NCI-H1436 (cell line): ENCODE measurements around the gene RUFY1.

ENCODE experiments used
- DNase-seq: peaks from one replicate; lab custom pipeline; 2025; lab: John Stamatoyannopoulos, UW

Gene RUFY1

GRCh38 chr5:179603308-179603707 lies 53.0 kb downstream of the RUFY1 start:
- no peak for DNase-seq

GRCh38 chr5:179605026-179605833 lies 54.9 kb downstream of the RUFY1 start:
- DNase-seq, result no peak

GRCh38 chr5:179606071-179606909 lies 55.9 kb downstream of the RUFY1 start:
- DNase-seq, result no peak

GRCh38 chr5:179606910-179607159 lies 56.5 kb downstream of the RUFY1 start:
- DNase-seq, result no peak

GRCh38 chr5:179607160-179607931 lies 57.0 kb downstream of the RUFY1 start:
- no peak for DNase-seq

- no peak for DNase-seq
These were observed 57.8 kb downstream of the RUFY1 start for GRCh38 chr5:179608131-179608581.

GRCh38 chr5:179609834-179610108 lies 59.4 kb downstream of the RUFY1 start:
- no peak for DNase-seq

GRCh38 chr5:179610109-179610902 lies 60.0 kb downstream of the RUFY1 start:
- no peak for DNase-seq

- no peak for DNase-seq
These were observed 60.5 kb downstream of the RUFY1 start for GRCh38 chr5:179610903-179611265.

GRCh38 chr5:179612577-179613459 lies 62.5 kb downstream of the RUFY1 start:
- DNase-seq, result no peak

GRCh38 chr5:179613460-179614071 lies 63.2 kb downstream of the RUFY1 start:
- no peak for DNase-seq

- no peak for DNase-seq
These were observed 64.4 kb downstream of the RUFY1 start for GRCh38 chr5:179614745-179615144.

- DNase-seq, result no peak
These were observed 64.8 kb downstream of the RUFY1 start for GRCh38 chr5:179615203-179615602.

GRCh38 chr5:179616002-179616594 lies 65.7 kb downstream of the RUFY1 start:
- no peak for DNase-seq

- no peak for DNase-seq
These were observed 67.6 kb downstream of the RUFY1 start for GRCh38 chr5:179617930-179618329.

- no peak for DNase-seq
These were observed 68.7 kb downstream of the RUFY1 start for GRCh38 chr5:179618923-179619554.

- DNase-seq, result no peak
These were observed 69.4 kb downstream of the RUFY1 start for GRCh38 chr5:179619776-179620175.

- no peak for DNase-seq
These were observed 69.9 kb downstream of the RUFY1 start for GRCh38 chr5:179620293-179620692.

- DNase-seq, result no peak
These were observed 70.5 kb downstream of the RUFY1 start for GRCh38 chr5:179620703-179621350.
